ENCODE results near the gene GNB3. TPM values are rescaled to one million over a fixed set of nuclear protein-coding genes. Genes with fewer than 3 reads are reported as not detected.

Gene GNB3
- total RNA-seq, 1 experiment from 2014 or later, result 0.72 TPM

- DNase-seq (ENCODE audit: low read depth), result no peak
Observed at GRCh38 chr12:6836851-6837250, 3.9 kb upstream of the GNB3 start.

- DNase-seq (ENCODE audit: low read depth), result no peak
Observed at GRCh38 chr12:6837370-6838060, 3.2 kb upstream of the GNB3 start.

DNA sequence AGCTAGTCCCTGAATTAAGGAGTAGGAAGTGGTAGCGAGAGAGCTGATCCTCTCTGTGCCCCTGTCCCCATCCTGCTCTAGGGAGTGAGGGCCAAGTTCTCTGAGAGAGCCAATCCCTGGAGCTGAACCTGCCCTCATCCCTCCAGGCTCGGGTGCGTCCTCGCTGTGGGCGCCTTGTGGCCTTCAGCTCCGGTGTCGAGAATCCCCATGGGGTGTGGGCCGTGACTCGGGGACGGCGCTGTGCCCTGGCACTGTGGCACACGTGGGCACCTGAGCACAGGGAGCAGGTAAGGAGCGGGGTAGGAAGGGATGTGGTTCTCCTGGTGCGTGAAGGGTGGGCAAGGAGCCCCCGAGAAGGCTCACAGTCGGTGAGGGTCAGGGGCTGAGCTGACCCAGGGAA is 1.9 kb upstream of the GNB3 start:
- DNase-seq (ENCODE audit: low read depth), result no peak

DNA sequence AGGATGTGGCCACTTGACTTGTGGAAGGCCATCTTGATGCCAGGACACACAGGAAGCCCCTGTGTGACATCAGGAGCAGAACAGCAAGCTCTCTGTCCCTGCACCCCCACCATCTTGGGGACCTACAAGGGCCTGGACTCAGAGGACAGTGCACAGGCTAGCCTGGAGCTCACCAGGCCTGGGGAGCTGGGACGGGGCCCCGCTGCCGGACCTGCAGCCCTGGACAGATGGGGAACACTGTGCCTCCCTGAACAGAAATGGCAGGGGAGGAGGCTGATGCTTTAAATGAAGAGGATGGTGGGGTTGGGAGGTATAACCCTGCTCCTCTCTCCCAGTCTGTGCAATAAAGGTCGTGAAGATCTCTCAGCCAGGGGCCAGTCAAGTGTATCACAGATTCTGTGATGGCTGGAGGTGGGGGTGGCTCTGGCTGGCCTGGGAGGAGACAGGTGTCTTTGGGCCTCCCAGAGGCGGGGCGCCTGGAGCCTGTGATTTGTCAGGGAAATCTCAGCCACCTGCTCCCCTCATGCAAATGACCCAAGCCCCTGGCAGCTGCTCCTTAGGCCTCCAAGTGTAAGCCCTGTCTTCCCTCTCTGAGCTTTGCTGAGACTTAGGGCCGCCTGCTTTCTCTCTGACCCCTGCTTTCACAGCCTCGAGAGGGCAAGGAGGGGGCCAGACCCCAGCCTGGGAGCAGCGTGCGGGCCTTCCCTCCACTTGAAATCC is 1.1 kb upstream of the GNB3 start:
- no peak for DNase-seq (ENCODE audit: low read depth)

GRCh38 chr12:6840330-6840729 is 395 bp upstream of the GNB3 start:
- no peak for DNase-seq (ENCODE audit: low read depth)

GRCh38 chr12:6842075-6842474 is 1.4 kb downstream of the GNB3 start:
- no peak for DNase-seq (ENCODE audit: low read depth)

DNA sequence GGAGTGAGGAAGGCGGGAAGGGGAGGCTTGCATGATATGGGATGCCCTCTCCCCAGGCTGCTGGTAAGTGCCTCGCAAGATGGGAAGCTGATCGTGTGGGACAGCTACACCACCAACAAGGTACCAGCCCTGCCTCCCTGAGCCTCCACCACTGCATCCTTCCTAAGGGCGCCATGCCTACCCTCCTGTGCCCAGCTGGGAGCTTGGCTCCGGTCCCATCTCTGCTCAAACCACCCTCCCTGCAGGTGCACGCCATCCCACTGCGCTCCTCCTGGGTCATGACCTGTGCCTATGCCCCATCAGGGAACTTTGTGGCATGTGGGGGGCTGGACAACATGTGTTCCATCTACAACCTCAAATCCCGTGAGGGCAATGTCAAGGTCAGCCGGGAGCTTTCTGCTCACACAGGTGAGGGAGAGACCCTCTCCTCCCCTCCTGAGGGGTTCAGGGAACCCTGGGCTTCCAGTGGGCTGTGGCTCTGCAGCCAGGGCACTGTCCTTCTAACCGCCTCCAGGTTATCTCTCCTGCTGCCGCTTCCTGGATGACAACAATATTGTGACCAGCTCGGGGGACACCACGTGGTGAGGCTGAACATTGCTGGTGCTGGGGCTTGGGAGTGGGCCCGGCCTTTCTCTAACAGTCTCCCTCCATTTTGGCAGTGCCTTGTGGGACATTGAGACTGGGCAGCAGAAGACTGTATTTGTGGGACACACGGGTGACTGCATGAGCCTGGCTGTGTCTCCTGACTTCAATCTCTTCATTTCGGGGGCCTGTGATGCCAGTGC is 2.6 kb downstream of the GNB3 start:
- DNase-seq (ENCODE audit: low read depth), result no peak

- DNase-seq (ENCODE audit: low read depth), result no peak
Observed at GRCh38 chr12:6845395-6845794, 4.7 kb downstream of the GNB3 start.

GRCh38 chr12:6846316-6846869 is 5.7 kb downstream of the GNB3 start:
- DNase-seq (ENCODE audit: low read depth), result no peak

DNA sequence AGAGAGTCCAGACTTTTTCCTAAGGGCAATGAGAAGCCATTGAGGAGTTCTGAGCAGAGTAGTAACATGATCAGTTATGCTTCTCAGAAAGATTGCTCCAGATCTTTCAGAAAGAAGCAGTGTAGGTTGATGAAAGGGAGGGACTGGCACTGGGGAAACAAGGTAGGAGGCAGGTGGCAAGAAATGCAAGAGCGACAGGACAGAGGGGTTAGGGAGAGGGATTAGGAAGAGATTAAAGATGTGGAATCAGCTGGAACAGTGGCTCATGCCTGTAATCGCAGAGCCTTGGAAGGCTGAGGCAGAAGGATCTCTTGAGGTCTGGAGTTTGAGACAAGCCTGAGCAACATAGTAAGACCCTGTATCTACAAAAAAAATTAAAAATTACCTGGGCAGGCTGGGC is 7.0 kb downstream of the GNB3 start:
- no peak for DNase-seq (ENCODE audit: low read depth)

- no peak for DNase-seq (ENCODE audit: low read depth)
Observed at GRCh38 chr12:6849427-6849826, 8.7 kb downstream of the GNB3 start.

- no peak for DNase-seq (ENCODE audit: low read depth)
Observed at GRCh38 chr12:6849976-6850560, 9.3 kb downstream of the GNB3 start.

DNA sequence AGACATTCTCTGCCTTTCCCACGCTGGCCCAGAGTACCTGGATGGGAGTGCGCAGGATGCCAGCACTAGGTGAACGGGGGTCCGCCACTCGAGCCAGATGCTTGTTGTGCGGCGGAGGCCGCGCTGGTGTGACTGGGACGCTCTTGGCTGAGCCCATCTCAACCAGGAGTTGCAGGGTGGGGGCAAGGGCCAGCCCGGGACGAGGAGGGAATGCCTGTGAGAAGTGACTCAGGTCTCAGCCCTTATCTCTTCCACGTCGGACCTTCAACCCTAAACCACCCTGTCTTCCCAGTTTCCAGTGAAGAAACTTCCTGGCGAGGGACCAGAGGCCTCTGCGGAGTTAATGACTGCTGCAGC is 10.0 kb downstream of the GNB3 start:
- no peak for DNase-seq (ENCODE audit: low read depth)

DNA sequence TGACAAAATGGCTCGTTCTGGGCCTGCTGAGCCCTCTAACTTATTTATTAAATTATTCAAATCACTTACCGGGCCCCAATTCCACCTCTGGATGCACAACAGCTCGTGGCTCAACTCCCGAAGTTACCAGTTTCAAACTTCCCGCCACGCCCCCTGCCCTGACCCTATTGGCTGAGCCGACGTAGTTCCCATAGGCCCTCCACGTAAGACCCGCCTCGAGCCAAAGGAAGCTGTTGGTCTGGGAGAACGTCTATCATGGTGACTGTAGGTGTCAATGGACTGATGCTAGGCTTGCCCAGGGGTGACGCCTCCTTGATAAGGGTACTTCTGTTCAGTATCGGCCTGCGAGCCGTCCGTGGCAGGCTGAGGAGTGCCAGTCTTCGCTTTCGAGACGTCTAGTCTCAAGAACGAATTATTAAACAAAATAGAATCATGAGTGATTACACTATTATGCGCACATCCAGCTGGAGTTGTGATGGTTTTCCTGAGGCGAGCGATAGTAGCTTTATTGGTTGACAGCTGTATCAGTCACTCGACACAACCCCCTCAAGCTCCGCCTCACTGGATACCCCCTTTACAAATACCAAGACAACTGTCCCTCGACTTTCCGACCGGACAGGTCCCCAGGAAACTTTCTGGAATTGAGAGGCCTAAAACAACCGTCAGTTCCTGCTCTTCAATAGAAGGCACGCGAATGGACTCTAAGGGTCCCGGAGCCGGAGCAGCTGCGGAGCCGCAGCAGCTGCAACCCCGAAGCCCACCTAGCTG is 10.6 kb downstream of the GNB3 start, which contains the start of gene CDCA3:
CDCA3 (minus strand) TSS at position 134 of the 768 bp plus-strand sequence. CDS start 334 bp downstream, outside the sequence.
- DNase-seq (ENCODE audit: low read depth), result peak; percentile 99

DNA sequence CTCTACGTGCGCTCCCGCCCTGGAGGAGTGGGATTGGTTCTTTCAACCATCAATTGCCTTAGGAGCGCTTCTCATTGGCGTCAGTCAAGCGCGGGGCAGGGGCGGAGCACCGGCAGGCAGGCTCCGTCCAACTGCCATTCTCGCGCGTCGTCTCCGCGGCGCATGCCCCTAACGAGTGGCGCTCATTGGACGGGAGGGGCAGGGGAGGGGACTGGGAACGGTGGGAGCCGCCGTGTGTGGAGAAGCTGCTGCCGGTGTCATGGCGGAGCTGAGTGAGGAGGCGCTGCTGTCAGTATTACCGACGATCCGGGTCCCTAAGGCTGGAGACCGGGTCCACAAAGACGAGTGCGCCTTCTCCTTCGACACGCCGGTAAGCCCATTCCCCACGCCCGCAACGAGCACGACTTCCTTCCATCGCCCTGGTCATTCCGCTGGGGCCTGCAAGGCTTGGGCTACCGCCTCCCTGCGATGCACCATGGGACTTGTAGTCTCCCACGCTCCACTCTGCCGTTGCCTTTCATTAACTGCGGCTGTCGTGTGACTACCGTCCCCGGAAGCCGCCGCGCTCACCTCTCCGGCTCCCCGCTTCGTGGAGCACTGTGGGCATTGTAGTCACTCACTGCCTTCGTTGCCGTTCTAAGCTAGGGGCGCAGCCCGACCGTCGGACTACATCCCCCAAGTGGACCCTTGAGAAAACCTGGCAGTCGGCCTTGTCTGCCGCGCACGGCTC is 11.4 kb downstream of the GNB3 start, which contains the start of gene USP5:
USP5 (plus strand) TSS at position 230 of the 730 bp plus-strand sequence; CDS start at position 260, 30 bp downstream.
- DNase-seq (ENCODE audit: low read depth), result peak; percentile 99

DNA sequence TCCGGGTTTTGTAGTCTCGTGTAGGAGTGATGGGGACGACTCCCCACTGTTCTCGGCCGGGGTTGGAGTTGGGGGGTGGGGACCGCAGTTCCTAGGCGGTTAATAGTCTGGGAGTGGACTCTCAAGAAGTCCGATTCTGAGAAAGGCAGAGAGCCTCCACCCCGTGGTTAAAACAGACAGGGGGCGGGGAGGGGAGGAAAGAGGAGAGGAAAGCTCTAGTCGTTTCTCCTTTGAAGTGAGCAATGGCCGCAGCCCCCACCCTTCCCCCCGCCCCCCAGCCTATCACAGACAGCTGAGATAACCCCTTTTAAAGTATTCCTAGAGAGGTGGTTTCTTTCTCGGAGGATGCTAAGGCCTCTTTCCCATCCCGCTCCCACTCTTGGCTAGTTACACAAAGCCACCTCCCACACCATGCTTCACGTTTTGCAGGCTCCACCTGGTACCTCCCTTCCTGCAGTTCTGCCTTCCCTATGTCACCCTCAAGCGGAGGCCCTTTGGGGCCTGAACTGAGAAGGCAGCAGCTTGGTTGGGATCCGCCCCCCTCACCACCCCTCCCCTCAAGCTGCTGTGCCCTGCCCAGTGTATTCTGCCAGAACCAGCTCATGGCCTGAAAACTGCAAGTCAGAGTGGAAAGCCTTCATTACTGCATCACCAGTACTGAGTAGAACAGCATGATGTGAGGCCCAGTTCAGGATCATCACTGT is 12.1 kb downstream of the GNB3 start:
- peak; percentile 67 for DNase-seq (ENCODE audit: low read depth)

DNA sequence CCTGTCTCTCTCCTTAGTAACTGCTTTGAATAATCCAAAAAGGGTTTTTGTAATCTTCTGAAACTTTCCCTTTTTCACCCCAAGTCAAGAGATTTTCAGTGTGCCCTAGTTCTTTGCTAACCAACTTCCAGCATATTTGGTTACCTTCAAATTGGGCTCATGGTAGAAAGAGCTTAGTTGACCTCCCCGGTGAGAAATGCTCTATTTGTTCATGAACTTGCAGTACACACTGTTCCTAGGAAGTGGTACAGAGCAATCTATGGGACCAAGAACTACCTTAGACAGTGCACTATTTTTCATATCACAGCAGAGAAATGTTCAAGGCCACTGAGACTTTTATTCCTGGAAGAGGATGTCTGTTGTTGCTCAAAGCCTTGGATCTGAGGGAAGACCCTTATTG is 12.9 kb downstream of the GNB3 start:
- no peak for DNase-seq (ENCODE audit: low read depth)

- no peak for DNase-seq (ENCODE audit: low read depth)
Observed at GRCh38 chr12:6854036-6854435, 13.3 kb downstream of the GNB3 start.

- no peak for DNase-seq (ENCODE audit: low read depth)
Observed at GRCh38 chr12:6855322-6855721, 14.6 kb downstream of the GNB3 start.

DNA sequence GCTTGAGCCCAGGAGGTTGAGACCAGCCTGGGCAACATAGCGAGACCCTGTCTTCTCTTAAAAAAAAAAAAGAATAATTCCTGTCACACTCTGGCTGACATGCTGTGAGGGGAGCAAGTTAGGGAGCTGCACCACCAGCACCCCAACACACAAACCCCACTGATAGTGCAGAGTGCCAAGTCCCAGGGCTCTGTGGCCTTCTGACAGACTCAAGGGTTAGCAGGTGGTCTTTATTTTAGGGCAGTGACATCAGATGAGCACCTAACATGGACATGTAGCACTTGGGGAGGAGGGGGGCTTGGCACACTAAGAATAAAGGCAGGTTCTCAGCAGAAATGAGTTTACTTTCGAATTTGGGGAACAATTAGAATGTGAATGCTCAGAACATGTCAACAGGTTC is 18.1 kb downstream of the GNB3 start:
- DNase-seq (ENCODE audit: low read depth), result no peak

All from RPMI7951 (cell line).